GM12878 (cell line): ENCODE results near the gene CSTF1. TPM values are rescaled to one million over a fixed set of nuclear protein-coding genes. Genes with fewer than 3 reads are reported as not detected.
A peak's percentile ranks its signal among the peaks of the same experiment; 100 is the strongest.

Experiments
- BHLHE40 ChIP-seq, 2 experiments: fragments of 450-650 bp in 1 of 2; IDR thresholded peaks; 2 replicates each; pipeline ENCODE4 v1.6.1; 2011 to 2017; ENCODE audit warnings: low read depth in 2 of 2, borderline replicate concordance in 1 of 2, improper control_type of control experiment in 1 of 2, low read length in 1 of 2, mild to moderate bottlenecking in 1 of 2
- CBX5 ChIP-seq: sonication (generic); IDR thresholded peaks from 2 replicates; pipeline ENCODE4 v1.6.1; 2016; ENCODE audit warnings: low read depth, moderate library complexity, mild to moderate bottlenecking, inconsistent platforms
- CHD4 ChIP-seq: fragments of 200-600 bp; sonication (generic); IDR thresholded peaks from 2 replicates; pipeline ENCODE4 v1.6.1; 2016; ENCODE audit warnings: mild to moderate bottlenecking
- FOS ChIP-seq: IDR thresholded peaks from 3 replicates; pipeline ENCODE4 v1.6.1; 2011; ENCODE audit warnings: borderline replicate concordance; ENCODE audit not compliant: insufficient read length; ENCODE audit errors: extremely low read depth
- IKZF1 ChIP-seq: fragments of 450-650 bp; conservative IDR thresholded peaks from 2 replicates; pipeline ENCODE4 v1.6.1; 2017; ENCODE audit warnings: antibody characterized with exemption, mild to moderate bottlenecking
- IKZF2 ChIP-seq, 2 experiments: fragments of 450-650 bp; IDR thresholded peaks; 2 replicates each; pipeline ENCODE4 v1.6.1; 2017; ENCODE audit warnings: mild to moderate bottlenecking in 2 of 2, moderate library complexity in 2 of 2
- IRF5 ChIP-seq: fragments of 450-650 bp; IDR thresholded peaks from 2 replicates; pipeline ENCODE4 v1.6.1; 2017; ENCODE audit warnings: borderline replicate concordance
- KAT2A ChIP-seq: conservative IDR thresholded peaks from 2 replicates; pipeline ENCODE4 v1.6.1; 2011; ENCODE audit warnings: low read depth, low read length; ENCODE audit not compliant: control insufficient read depth
- MAX ChIP-seq: IDR thresholded peaks from 2 replicates; pipeline ENCODE4 v1.6.1; 2012; ENCODE audit warnings: low read depth, low read length, improper control_type of control experiment
- MEF2B ChIP-seq: fragments of 450-650 bp; IDR thresholded peaks from 2 replicates; pipeline ENCODE4 v1.6.1; 2018; ENCODE audit warnings: mild to moderate bottlenecking, moderate library complexity; ENCODE audit not compliant: partially characterized antibody, poor library complexity, severe bottlenecking
- MXI1 ChIP-seq: fragments of 150-350 bp; IDR thresholded peaks from 2 replicates; pipeline ENCODE4 v1.6.1; 2011; ENCODE audit warnings: low read depth, mild to moderate bottlenecking, inconsistent platforms, low read length, improper control_type of control experiment
- PAX8 ChIP-seq: fragments of 450-650 bp; IDR thresholded peaks from 2 replicates; pipeline ENCODE4 v1.6.1; 2017; ENCODE audit warnings: mild to moderate bottlenecking, moderate library complexity
- PML ChIP-seq: IDR thresholded peaks from 2 replicates; pipeline ENCODE4 v1.6.1; 2012; ENCODE audit warnings: low read length, inconsistent platforms
- POU2F2 ChIP-seq: IDR thresholded peaks from 3 replicates; pipeline ENCODE4 v1.6.1; 2011; ENCODE audit warnings: low read depth, mild to moderate bottlenecking, low read length, borderline replicate concordance
- SPI1 ChIP-seq: IDR thresholded peaks from 2 replicates; pipeline ENCODE4 v1.6.1; 2011; ENCODE audit warnings: low read depth, mild to moderate bottlenecking, low read length, moderate library complexity, borderline replicate concordance; ENCODE audit not compliant: insufficient read depth
- SREBF1 ChIP-seq: IDR thresholded peaks from 2 replicates; pipeline ENCODE4 v1.6.1; 2012; ENCODE audit warnings: mild to moderate bottlenecking, low read length
- STAT1 ChIP-seq: fragments of 450-650 bp; conservative IDR thresholded peaks from 2 replicates; pipeline ENCODE4 v1.6.1; 2014; ENCODE audit warnings: antibody characterized with exemption, mild to moderate bottlenecking
- STAT3 ChIP-seq: IDR thresholded peaks from 2 replicates; pipeline ENCODE4 v1.6.1; 2011; ENCODE audit warnings: low read depth, low read length, improper control_type of control experiment
- TARDBP ChIP-seq: IDR thresholded peaks from 2 replicates; pipeline ENCODE4 v1.6.1; 2016; ENCODE audit warnings: borderline replicate concordance
- ZSCAN29 ChIP-seq: fragments of 450-650 bp; IDR thresholded peaks from 2 replicates; pipeline ENCODE4 v1.6.1; 2017; ENCODE audit warnings: mild to moderate bottlenecking, moderate library complexity
- polyA plus RNA-seq, 11 experiments: library from polyadenylated mRNA; depleted of rRNA in 4 of 11; unstranded in 6 of 11; stranded (reverse) in 5 of 11; fragments of >200 nt; fragmentation: Nextera tagmentation in 4 of 11; fragmentation: Illumina TruSeq in 1 of 11; extraction: Ambion mirVana in 4 of 11; extraction: Trizol in 1 of 11; gene quantifications; 1 replicate in 1 of 11; 2 replicates in 10 of 11; pipeline versions ENCODE4 v1.2.1 to v1.2.3, GENCODE V29; 2011 to 2016; ENCODE audit warnings: inconsistent platforms in 2 of 11, missing spikeins in 2 of 11, low read depth in 1 of 11
- total RNA-seq, 4 experiments: library from RNA; depleted of rRNA in 3 of 4; stranded (reverse); fragments of >200 nt in 3 of 4; fragmentation: Illumina TruSeq in 1 of 4; extraction: Trizol in 1 of 4; gene quantifications; 2 replicates each; pipeline versions ENCODE4 v1.2.1 to v1.2.3, GENCODE V29; 2013 to 2021
- TF ChIP-seq, protein P1 (sequence below): IDR thresholded peaks from 2 replicates; pipeline ENCODE4 v1.6.1; 2012; ENCODE audit warnings: low read length, inconsistent platforms
- TF ChIP-seq, protein P2 (sequence below): fragments of 450-650 bp; IDR thresholded peaks from 2 replicates; pipeline ENCODE4 v1.6.1; 2016; ENCODE audit warnings: mild to moderate bottlenecking
- TF ChIP-seq, protein P3 (sequence below): fragments of 450-650 bp; IDR thresholded peaks from 2 replicates; pipeline ENCODE4 v1.6.1; 2017; ENCODE audit warnings: low read depth, mild to moderate bottlenecking, moderate library complexity

CSTF1 gene
- total and polyA plus RNA-seq, 10 of the 15 experiments (the other 5 are each of a cell fraction or from before 2014, with no cell fraction given) = 41.8 to 89.1 (median 50.1) TPM

GRCh38 chr20:56454754-56455153, 62.3 kb downstream of the CSTF1 start (continued):
- TF ChIP-seq MAX (no peak), KAT2A (no peak), CBX5 (no peak), SREBF1 (no peak), BHLHE40 (IDR thresholded peaks at IDR 0.05; ENCODE audit: borderline replicate concordance in 1 of 2, low read depth in 2 of 2, low read length in 1 of 2) (no peak), TARDBP (no peak), IKZF2 (IDR thresholded peaks at IDR 0.05) (0 out of 4 replicates have a peak, but pooled peaks have one; percentile 25 to 41), PML (no peak), PAX8 (no peak), MEF2B (peak; percentile 68), IKZF1 (no peak), STAT3 (no peak), IRF5 (no peak), CHD4 (no peak), SPI1 (peak; percentile 82), STAT1 (no peak), FOS (no peak), ZSCAN29 (no peak), POU2F2 (no peak; the same call in 2 of the 3 replicates), MXI1 (no peak)
- TF ChIP-seq, protein P1, sequence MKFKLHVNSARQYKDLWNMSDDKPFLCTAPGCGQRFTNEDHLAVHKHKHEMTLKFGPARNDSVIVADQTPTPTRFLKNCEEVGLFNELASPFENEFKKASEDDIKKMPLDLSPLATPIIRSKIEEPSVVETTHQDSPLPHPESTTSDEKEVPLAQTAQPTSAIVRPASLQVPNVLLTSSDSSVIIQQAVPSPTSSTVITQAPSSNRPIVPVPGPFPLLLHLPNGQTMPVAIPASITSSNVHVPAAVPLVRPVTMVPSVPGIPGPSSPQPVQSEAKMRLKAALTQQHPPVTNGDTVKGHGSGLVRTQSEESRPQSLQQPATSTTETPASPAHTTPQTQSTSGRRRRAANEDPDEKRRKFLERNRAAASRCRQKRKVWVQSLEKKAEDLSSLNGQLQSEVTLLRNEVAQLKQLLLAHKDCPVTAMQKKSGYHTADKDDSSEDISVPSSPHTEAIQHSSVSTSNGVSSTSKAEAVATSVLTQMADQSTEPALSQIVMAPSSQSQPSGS = 0 out of 2 replicates have a peak, but pooled peaks have one; percentile 29
- TF ChIP-seq, protein P2, sequence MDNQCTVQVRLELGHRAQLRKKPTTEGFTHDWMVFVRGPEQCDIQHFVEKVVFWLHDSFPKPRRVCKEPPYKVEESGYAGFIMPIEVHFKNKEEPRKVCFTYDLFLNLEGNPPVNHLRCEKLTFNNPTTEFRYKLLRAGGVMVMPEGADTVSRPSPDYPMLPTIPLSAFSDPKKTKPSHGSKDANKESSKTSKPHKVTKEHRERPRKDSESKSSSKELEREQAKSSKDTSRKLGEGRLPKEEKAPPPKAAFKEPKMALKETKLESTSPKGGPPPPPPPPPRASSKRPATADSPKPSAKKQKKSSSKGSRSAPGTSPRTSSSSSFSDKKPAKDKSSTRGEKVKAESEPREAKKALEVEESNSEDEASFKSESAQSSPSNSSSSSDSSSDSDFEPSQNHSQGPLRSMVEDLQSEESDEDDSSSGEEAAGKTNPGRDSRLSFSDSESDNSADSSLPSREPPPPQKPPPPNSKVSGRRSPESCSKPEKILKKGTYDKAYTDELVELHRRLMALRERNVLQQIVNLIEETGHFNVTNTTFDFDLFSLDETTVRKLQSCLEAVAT = no peak
- TF ChIP-seq, protein P3, sequence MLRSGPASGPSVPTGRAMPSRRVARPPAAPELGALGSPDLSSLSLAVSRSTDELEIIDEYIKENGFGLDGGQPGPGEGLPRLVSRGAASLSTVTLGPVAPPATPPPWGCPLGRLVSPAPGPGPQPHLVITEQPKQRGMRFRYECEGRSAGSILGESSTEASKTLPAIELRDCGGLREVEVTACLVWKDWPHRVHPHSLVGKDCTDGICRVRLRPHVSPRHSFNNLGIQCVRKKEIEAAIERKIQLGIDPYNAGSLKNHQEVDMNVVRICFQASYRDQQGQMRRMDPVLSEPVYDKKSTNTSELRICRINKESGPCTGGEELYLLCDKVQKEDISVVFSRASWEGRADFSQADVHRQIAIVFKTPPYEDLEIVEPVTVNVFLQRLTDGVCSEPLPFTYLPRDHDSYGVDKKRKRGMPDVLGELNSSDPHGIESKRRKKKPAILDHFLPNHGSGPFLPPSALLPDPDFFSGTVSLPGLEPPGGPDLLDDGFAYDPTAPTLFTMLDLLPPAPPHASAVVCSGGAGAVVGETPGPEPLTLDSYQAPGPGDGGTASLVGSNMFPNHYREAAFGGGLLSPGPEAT = peak; percentile 21; the same call in 1 of the 2 replicates
